ENCODE measurements around the gene TTLL6.

GRCh38 chr17:48843187-48843900, 26.3 kb upstream of the TTLL6 start:
- no peak for TF ChIP-seq CTCF (IDR thresholded peaks at IDR 0.05)
- TF ChIP-seq POLR2A (IDR thresholded peaks at IDR 0.05): no peak

Data from testis (tissue), 2 donors.